Measurements from ENCODE around the gene METTL8. TPM values are rescaled to one million over a fixed set of nuclear protein-coding genes. Genes with fewer than 3 reads are reported as not detected.

METTL8 gene
- polyA plus RNA-seq, 3 donors = 3.3 to 9.8 (median 6.9) TPM

GRCh38 chr2:171289991-171290390 lies 143.8 kb downstream of the METTL8 start:
- no peaks in the 10 kb centered on the region for H3K27me3 ChIP-seq (ENCODE audit: control insufficient read depth in 2 of 2, insufficient read depth in 2 of 2, low read length in 2 of 2)
- TF ChIP-seq CTCF (IDR thresholded peaks at IDR 0.05) = no peak
- H3K4me3 Mint-ChIP-seq = no peak overlapping the region
- intact Hi-C loops (cut with micrococcal nuclease) = no loop called here
- H3K4me1 ChIP-seq (ENCODE audit: control insufficient read depth in 1 of 2, insufficient read depth in 2 of 2, low read length in 2 of 2) = no peaks in the 10 kb centered on the region
- no peak overlapping the region for H3K9ac ChIP-seq (ENCODE audit: insufficient read depth, low read length, poor library complexity, severe bottlenecking)
- H3K27ac Mint-ChIP-seq = peak overlapping the region in 1 of 7 donors; percentile 42
- no peak for DNase-seq
- H3K36me3 Mint-ChIP-seq = no peaks in the 10 kb centered on the region
- no peaks in the 10 kb centered on the region for H3K79me2 ChIP-seq (ENCODE audit: insufficient read depth, low read length)
- H4K20me1 ChIP-seq (ENCODE audit: insufficient read depth, low read length) = no peaks in the 10 kb centered on the region
- H2AFZ ChIP-seq (ENCODE audit: insufficient read depth, low read depth, low read length, poor library complexity, severe bottlenecking) = no peak overlapping the region
- peaks cover 5% of the 10 kb centered on the region for H3K4me1 Mint-ChIP-seq
- 100% methylated on average over 2 of the region's 3 CpGs for WGBS (ENCODE audit: insufficient coverage)
- peaks cover 0 to 4% (median 2%) of the 10 kb centered on the region in 3 donors for H3K27me3 Mint-ChIP-seq (ENCODE audit: low read depth in 3 of 3)
- H3K4me2 ChIP-seq (replicated peaks; ENCODE audit: extremely low read depth, low read length, poor library complexity, severe bottlenecking) = no peak overlapping the region
- no peaks in the 10 kb centered on the region for H3K9me3 ChIP-seq (replicated peaks in 1 of 2; ENCODE audit: control insufficient read depth in 1 of 2, insufficient read depth in 1 of 2, low read length in 2 of 2)
- no peaks in the 10 kb centered on the region for H3K36me3 ChIP-seq (replicated peaks in 1 of 2; ENCODE audit: control insufficient read depth in 1 of 2, insufficient read depth in 2 of 2, low read length in 2 of 2)
- peaks cover 0 to 2% (median 0%) of the 10 kb centered on the region in 7 donors for H3K9me3 Mint-ChIP-seq
- no peak overlapping the region for H3K27ac ChIP-seq (ENCODE audit: low read depth in 1 of 2, low read length in 2 of 2)
- H3K4me3 ChIP-seq (replicated peaks in 1 of 3; ENCODE audit: low read depth in 2 of 3, low read length in 3 of 3) = no peak overlapping the region

DNA sequence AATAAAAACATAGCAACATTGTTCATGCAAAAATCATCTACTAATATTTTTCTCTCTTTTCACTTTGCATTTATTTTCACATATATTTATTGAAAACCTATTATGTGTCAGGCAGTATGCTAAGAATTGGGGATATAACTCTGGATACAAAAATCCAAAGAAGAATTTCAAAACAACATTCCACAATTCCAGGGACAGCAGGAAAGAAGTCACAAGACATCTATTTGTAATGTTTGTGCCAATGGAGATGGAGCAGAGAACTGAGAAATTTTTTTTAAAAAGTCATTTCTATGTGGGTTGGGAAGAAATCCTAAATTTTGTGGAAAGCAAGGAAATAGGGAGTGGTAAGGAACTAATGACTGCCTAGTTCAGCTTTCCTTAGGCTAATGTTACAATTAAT lies 144.5 kb downstream of the METTL8 start:
- Histone ChIP-seq H3K4me2 (replicated peaks; ENCODE audit: extremely low read depth, low read length, poor library complexity, severe bottlenecking) (no peak overlapping the region), H3K27me3 (ENCODE audit: control insufficient read depth in 2 of 2, insufficient read depth in 2 of 2, low read length in 2 of 2) (no peaks in the 10 kb centered on the region), H3K9me3 (replicated peaks in 1 of 2; ENCODE audit: control insufficient read depth in 1 of 2, insufficient read depth in 1 of 2, low read length in 2 of 2) (no peaks in the 10 kb centered on the region), H2AFZ (ENCODE audit: insufficient read depth, low read depth, low read length, poor library complexity, severe bottlenecking) (no peak overlapping the region), H3K27ac (ENCODE audit: low read depth in 1 of 2, low read length in 2 of 2) (no peak overlapping the region), H3K9ac (ENCODE audit: insufficient read depth, low read length, poor library complexity, severe bottlenecking) (no peak overlapping the region), H3K4me3 (replicated peaks in 1 of 3; ENCODE audit: low read depth in 2 of 3, low read length in 3 of 3) (no peak overlapping the region), H4K20me1 (ENCODE audit: insufficient read depth, low read length) (no peaks in the 10 kb centered on the region), H3K36me3 (replicated peaks in 1 of 2; ENCODE audit: control insufficient read depth in 1 of 2, insufficient read depth in 2 of 2, low read length in 2 of 2) (no peaks in the 10 kb centered on the region), H3K79me2 (ENCODE audit: insufficient read depth, low read length) (no peaks in the 10 kb centered on the region), H3K4me1 (ENCODE audit: control insufficient read depth in 1 of 2, insufficient read depth in 2 of 2, low read length in 2 of 2) (no peaks in the 10 kb centered on the region)
- Mint-ChIP-seq H3K36me3 (no peaks in the 10 kb centered on the region), H3K4me3 (no peak overlapping the region), H3K4me1 (peaks cover 5% of the 10 kb centered on the region), H3K27me3 (ENCODE audit: low read depth in 3 of 3) (peaks cover 0 to 4% (median 2%) of the 10 kb centered on the region in 3 donors), H3K27ac (no peak overlapping the region), H3K9me3 (no peaks in the 10 kb centered on the region)
- no peak for DNase-seq
- intact Hi-C loops (cut with micrococcal nuclease) = no loop called here
- no peak for TF ChIP-seq CTCF (IDR thresholded peaks at IDR 0.05)

Data from CD14-positive monocyte (primary cell).